Stimulated activated CD4-positive, alpha-beta T cell treated with anti-CD3 and anti-CD28 coated beads, Interleukin-4, amount 100 ng/mL, for 1 hour (primary cell): Measurements from ENCODE around the gene SLC25A11.
"Not testable (repeated sequence)": the region's sequence is repeated elsewhere in the genome, so short reads cannot be mapped to it uniquely, and the experiment has no call there.

Source experiments
- DNase-seq: peaks from one replicate; pipeline ENCODE4 v3.0.0-alpha.2; 2020

Gene SLC25A11

GRCh38 chr17:4919511-4920047 is 20.3 kb downstream of the SLC25A11 start:
- no peak for DNase-seq

DNA sequence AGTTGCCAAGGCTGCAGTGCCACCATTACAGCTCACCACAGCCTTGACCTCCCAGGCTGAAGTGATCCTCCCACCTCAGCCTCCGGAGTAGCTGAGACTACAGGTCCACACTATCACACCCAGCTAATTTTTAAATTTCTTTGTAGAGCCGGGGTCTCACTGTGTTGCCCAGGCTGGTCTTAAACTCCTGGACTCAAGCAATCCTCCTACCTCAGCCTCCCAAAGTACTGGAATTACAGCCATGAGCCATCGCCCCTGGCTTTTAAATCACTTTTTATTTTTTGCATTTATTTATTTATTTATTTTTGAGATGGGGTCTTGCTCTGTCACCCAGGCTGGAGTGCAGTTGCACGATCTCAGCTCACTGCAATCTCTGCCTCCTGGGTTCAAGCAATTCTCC is 25.3 kb downstream of the SLC25A11 start:
- not testable (repeated sequence) for DNase-seq

GRCh38 chr17:4913994-4914393 is 25.9 kb downstream of the SLC25A11 start:
- no peak for DNase-seq

DNA sequence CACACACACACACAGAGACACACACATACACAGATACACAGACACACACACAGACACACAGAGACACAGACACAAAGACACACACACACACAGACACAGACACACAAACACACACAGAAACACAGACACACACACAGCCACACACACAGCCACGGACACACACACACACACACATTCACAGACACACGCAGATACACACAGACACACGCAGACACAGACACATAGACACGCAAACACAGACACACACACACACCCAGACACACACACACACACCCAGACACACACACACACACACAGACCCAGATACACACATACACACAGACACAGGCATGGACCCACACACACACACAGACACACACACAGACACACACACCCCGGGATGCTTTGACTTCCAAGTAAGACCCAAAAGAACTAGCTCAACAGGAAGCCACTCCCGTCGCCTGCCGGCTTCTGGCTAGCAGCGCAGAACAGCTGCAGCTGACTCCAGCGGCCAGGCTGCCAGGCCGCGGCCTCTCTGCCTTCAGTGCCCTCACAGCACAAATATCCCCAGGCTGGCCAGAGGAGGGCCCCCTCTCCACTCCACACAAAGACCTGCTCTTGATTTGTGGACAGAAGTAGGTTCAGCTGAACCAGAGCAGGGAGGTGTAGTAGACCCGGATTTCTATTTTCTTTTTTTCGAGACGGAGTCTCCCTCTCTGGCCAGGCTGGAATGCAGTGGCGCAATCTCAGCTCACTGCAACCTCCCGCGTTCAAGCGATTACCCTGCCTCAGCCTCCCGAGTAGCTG is 30.9 kb downstream of the SLC25A11 start:
- peak; percentile 67 for DNase-seq

DNA sequence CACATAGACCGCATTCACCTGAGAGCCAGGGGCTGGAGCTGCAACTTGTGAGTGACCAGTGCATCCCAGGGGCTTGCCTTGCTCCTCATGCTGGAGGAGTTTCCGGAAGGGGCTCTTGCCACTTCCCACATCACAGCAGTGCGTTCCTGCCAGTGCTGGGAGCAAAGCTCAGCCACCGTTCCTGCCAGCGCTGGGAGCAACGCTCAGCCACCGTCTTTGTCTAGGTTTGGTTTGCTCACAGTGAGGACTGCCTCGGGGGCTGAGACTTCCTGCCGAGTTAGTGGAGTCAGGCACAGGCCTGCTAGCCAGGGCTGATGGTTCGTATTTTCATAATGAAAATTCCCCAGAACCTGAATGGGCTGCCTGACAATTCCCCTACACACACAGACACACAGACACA is 31.5 kb downstream of the SLC25A11 start:
- DNase-seq, result no peak

GRCh38 chr17:4906642-4907041 is 33.2 kb downstream of the SLC25A11 start:
- not testable (repeated sequence) for DNase-seq

GRCh38 chr17:4903051-4903818 is 36.6 kb downstream of the SLC25A11 start, which contains the start of gene CHRNE:
Gene CHRNE (minus strand): TSS chr17:4903098. CDS start chr17:4903063, 35 bp downstream.
- DNase-seq, result peak; percentile 67

DNA sequence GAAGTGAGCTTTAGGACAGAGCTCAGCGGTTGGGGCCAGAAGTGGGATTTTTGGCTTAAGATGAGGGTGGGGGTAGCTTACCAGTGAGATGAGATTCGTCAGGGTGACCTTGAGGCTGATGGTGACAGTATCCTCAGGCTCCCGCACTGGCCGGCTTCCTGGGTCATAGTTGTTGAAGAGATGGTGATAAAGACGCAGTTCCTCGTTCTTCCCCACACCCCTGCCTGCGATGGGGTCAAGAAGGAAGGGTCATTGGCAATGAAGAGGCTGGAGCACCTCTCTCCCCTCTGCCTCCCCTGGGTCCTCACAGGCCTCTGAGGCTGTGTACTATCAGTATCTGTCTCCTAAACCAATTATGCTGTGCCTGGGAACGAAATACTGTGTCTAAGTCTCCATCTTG is 37.3 kb downstream of the SLC25A11 start:
- no peak for DNase-seq

DNA sequence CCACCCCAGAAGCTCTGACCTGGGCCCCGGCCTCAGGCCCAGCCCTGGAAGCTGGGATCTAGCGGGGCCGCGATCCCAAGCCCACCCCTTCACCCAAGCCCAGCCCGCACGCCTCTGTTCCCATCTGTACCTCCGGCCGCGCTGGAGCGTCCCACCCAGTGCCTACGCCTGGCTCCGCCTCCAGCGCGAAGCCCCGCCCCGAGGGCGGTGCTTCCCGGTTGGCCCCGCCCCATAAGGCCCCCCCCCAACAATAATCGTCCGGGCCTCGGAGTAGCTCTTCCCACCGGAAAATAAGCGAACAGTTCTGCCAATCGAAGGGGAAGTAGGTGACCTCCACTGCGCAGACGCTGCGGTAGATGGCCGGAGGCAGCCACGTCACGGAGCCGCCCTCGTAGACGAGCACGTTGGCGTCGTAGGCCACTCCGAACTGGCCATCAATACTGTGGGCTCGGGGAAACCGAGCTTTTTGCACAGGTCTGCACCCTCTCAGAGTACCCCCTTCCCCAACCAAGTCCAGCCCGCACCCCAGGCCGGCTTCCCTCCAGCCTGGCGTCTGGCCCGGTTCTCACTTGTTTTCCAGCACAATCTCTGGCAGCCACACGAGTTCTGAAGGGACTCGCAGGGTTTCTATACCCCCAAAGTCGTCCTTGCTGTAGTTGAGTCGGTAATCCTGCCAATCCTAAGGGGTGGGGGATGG is 38.0 kb downstream of the SLC25A11 start:
- DNase-seq, result peak; percentile 29

DNA sequence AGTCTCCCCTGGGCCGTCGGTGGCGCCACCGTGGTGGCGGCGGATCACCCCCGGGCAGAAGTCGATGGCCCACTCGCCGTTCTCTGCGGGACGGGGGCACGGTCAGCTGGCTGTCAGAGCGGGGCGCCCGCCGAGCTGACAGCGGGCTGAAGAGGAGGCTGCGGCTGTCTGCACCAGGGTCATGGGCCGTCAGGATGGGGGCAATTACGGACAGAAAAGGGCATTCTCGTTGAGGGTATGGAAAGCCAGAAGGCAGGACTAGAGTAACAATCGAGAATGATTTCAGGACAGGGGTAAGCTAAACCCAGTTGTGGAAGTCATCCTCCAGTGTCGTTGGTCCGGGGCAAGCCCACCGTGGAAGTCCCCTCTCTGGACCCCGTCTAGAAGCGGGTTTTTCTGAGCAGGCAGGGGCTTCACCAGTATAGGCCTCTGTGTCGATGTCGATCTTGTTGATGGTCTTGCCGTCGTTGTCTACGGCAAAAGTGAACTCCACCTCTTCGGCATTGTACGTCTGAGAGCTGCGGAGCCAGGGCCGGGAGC is 38.7 kb downstream of the SLC25A11 start:
- no peak for DNase-seq

DNA sequence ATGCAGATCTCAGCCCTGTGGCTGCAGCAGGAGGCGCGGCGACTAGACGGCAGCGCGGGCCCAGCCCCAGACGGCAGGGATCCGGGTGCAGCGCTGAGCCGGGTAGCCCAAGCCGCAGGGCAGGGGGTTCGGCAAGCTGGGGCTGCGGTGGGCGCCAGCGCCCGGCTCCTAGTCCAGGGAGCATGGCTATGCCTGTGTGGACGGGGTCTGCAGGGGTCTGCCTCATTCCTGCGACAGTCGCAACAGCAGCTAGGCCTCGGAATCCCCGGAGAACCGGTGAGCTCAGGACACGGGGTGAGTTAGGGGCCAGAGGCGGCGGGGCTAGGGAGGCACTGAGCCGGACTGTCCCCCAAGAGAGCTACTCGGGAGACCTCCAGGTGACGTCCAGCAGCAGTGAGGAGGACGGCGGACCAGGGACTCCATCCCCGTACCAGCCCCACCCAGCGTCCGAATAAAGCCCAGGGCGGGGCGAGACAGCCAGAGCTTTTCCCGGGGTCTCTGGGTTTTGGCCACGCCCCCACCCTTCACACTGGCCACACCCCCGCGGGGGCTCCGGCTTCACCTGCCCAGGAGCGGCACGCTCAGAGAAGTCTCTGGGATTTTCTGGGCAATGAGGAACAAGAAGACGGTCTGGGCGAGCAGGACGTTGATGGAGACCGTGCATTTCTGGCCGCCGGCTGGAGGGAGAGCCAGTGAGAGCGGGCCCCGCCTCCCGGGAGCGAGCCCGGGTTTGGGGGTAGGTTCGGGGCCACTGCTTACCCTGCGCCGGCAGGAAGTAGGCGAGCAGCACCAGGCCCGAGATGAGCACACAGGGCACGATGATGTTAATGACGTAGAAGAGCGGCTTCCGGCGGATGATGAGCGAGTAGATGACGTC is 39.4 kb downstream of the SLC25A11 start:
- peak; percentile 37 for DNase-seq

GRCh38 chr17:4899341-4900230 is 40.3 kb downstream of the SLC25A11 start, which contains the start of gene C17orf107:
Gene C17orf107 (plus strand): TSS chr17:4899536. CDS start chr17:4899763, 227 bp downstream.
- peak; percentile 96 for DNase-seq

GRCh38 chr17:4898927-4899326 is 40.9 kb downstream of the SLC25A11 start:
- DNase-seq, result no peak

- no peak for DNase-seq
Measured at GRCh38 chr17:4898351-4898750, 41.5 kb downstream of the SLC25A11 start.

- no peak for DNase-seq
Measured at GRCh38 chr17:4897785-4898184, 42.1 kb downstream of the SLC25A11 start.

DNA sequence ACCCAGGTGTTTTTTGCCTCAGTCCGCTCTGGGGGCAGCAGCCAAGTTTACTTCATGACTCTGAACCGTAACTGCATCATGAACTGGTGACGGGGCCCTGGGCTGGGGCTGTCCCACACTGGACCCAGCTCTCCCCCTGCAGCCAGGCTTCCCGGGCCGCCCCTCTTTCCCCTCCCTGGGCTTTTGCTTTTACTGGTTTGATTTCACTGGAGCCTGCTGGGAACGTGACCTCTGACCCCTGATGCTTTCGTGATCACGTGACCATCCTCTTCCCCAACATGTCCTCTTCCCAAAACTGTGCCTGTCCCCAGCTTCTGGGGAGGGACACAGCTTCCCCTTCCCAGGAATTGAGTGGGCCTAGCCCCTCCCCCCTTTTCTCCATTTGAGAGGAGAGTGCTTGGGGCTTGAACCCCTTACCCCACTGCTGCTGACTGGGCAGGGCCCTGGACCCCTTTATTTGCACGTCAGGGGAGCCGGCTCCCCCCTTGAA is 42.6 kb downstream of the SLC25A11 start:
- DNase-seq, result no peak

- no peak for DNase-seq
Measured at GRCh38 chr17:4896332-4897197, 43.3 kb downstream of the SLC25A11 start.

DNA sequence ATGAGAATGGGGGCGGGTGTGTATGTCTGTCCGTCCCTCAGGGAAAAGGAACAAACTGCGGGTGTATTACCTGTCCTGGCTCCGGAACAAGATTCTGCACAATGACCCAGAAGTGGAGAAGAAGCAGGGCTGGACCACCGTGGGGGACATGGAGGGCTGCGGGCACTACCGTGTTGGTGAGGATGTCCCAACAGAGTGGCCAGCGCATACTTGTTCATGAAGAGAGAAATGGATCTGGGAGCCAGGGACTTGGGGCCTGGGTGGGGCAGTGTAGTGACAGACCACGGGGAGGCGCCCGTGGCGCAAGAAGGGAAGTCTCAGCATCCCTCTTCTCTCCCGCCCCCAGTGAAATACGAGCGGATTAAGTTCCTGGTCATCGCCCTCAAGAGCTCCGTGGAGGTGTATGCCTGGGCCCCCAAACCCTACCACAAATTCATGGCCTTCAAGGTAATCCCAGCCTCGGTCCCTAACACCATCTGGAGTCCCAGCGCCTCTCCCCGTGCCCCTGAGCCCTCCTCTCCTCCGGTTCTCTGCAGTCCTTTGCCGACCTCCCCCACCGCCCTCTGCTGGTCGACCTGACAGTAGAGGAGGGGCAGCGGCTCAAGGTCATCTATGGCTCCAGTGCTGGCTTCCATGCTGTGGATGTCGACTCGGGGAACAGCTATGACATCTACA is 44.1 kb downstream of the SLC25A11 start:
- DNase-seq, result no peak

DNA sequence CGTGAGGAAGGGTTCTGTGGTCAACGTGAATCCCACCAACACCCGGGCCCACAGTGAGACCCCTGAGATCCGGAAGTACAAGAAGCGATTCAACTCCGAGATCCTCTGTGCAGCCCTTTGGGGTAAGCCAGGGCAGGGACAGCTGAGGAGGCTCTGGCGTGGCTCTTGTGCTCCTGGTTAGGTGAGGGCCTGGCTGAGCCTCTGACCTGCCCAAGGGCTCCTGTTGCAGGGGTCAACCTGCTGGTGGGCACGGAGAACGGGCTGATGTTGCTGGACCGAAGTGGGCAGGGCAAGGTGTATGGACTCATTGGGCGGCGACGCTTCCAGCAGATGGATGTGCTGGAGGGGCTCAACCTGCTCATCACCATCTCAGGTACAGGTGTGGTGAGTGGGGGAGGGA is 44.7 kb downstream of the SLC25A11 start:
- no peak for DNase-seq
